ENCODE data around the gene LHB.

Gene LHB

GRCh38 chr19:48970923-48971395 is 45.9 kb downstream of the LHB start:
- FAIRE-seq, result no peak

GRCh38 chr19:48970139-48970766 is 46.6 kb downstream of the LHB start:
- no peak for FAIRE-seq

GRCh38 chr19:48969276-48970138 is 47.4 kb downstream of the LHB start:
- FAIRE-seq, result no peak

- FAIRE-seq, result no peak
These were observed 48.1 kb downstream of the LHB start for GRCh38 chr19:48968813-48969218.

GRCh38 chr19:48968179-48968661 is 48.7 kb downstream of the LHB start:
- FAIRE-seq, result no peak

- no peak for FAIRE-seq
These were observed 49.3 kb downstream of the LHB start for GRCh38 chr19:48967346-48968178.

GRCh38 chr19:48966541-48967345 is 50.1 kb downstream of the LHB start:
- no peak for FAIRE-seq
